GM18520 (cell line): ENCODE measurements around the gene NME7.
"Not testable (repeated sequence)": the region's sequence is repeated elsewhere in the genome, so short reads cannot be mapped to it uniquely, and the experiment has no call there.

Experiments used
- ATAC-seq: cut with Tn5 transposase; IDR thresholded peaks from one replicate; pipeline ENCODE4 v1.9.1; 2021; ENCODE audit not compliant: unreplicated experiment

NME7 gene

DNA sequence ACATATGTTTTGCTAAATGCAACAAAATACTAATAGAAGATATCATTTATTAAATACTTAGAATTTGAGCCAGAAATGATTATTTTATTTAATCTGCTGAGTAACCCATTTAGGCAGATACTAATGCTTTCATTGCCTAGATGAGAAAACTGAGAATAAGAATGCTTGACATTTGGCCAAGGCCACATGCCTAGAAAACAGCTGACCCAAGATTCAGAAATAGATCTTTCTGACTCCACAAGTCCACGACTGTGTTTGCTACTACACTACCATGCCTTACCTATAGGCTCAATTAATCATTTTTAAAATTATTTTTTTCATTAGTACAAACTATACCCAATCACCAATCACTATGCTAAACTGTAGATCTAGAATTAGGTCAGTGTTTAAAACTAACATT is 131.5 kb downstream of the NME7 start:
- no peak for ATAC-seq

DNA sequence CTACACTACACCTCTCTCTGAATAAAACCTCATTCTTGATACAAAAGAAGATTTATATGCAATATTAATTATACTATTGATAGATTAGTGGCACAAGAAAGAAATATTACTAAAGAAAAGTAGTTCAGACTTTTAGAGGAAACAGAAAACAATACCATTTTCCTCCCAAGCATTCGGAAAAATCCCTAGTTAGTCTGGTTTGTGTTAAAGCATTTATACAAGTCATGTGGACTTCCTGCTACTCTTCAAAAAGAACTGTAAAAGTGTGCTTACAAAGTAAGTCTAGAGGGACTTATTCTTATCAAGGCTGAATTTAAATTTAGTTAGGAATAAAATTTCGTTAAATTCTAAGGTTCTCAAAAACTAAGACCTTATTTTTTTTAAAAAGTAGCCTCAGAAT is 132.0 kb downstream of the NME7 start:
- no peak for ATAC-seq

DNA sequence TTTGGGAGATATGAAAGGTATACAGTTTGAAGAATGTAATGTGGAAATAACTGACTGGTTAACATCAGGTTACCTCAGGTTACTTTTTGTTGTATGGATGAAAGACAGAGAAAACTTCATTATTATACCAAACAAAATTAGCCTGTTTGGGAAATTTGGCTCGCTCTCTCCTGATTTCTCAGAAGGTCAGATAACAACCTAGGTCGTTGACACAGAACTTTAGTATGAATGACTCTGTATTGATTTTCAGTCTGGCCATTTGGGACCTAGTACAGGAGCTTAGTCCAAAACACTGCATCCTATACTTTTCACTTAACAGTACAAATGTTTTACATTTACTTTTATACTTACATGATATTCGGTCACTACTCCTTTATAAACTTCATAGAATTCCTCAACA is 132.8 kb downstream of the NME7 start:
- ATAC-seq = no peak

GRCh38 chr1:169217636-169218035 is 150.0 kb downstream of the NME7 start:
- no peak for ATAC-seq

DNA sequence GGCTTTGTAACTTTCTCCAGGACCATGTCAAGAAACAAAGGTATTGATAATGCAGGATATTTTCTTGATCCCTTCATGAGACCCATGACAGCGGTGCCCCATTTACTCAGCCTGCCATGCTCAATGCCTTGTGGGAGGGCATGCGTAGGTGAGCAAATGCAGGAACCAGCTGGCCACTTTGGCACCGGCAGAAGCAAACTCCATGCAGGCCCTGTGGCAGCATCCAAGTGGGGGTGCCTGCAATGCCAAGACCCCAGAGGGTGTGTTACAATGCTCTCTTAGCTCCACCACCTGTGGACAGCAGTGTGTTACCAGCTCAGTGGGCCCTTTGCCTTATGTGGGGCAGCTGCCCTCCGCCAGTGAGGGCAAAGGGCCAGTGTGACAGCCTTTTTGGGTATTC is 153.0 kb downstream of the NME7 start:
- no peak for ATAC-seq

GRCh38 chr1:169212088-169212487 is 155.5 kb downstream of the NME7 start:
- no peak for ATAC-seq

GRCh38 chr1:169207797-169208520 is 159.6 kb downstream of the NME7 start:
- ATAC-seq = no peak

- ATAC-seq = no peak
Measured at GRCh38 chr1:169204157-169204556, 163.4 kb downstream of the NME7 start.

- ATAC-seq = no peak
Measured at GRCh38 chr1:169202791-169203665, 164.6 kb downstream of the NME7 start.

- ATAC-seq = no peak
Measured at GRCh38 chr1:169201084-169201619, 166.4 kb downstream of the NME7 start.

DNA sequence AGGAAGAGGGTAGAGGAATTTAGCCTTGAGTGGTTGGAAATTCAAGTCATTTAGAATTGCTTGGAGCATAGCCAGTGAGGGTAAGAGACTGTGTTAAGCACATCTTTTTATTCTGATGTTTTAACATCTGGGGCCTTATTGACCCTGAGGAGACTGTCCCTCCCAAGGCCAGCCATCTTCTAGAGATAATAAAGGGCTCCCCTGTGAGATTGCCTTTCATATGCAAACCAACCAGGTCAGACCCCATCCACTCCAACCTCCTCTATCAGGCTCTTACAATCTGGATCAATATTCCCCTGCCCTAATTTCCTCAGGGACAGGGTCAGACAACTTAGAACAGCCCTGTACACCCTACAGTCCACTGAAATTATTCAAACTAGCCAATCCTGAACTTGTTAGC is 167.3 kb downstream of the NME7 start:
- no peak for ATAC-seq

DNA sequence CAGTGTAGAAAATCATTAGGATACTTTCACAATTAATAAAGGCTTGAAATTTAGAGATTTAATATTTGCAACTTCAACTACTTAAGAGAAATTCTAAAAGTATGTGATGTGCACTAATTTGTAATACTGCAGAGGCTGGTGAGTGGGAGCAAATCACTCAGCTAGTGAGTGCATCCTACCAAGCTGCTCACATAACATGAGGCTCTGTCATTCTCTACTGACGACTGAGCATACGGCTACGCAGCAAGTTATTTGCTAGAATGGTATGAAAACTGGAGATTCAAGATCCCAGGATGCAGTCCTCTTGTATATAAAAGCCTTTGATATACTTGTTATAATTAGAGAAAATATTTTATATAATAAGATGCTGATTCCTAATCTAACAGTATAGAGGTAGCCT is 171.0 kb downstream of the NME7 start:
- ATAC-seq = no peak

- ATAC-seq = no peak
Measured at GRCh38 chr1:169196161-169196560, 171.4 kb downstream of the NME7 start.

GRCh38 chr1:169193191-169193850 is 174.3 kb downstream of the NME7 start:
- ATAC-seq = no peak

- no peak for ATAC-seq
Measured at GRCh38 chr1:169186106-169186505, 181.5 kb downstream of the NME7 start.

DNA sequence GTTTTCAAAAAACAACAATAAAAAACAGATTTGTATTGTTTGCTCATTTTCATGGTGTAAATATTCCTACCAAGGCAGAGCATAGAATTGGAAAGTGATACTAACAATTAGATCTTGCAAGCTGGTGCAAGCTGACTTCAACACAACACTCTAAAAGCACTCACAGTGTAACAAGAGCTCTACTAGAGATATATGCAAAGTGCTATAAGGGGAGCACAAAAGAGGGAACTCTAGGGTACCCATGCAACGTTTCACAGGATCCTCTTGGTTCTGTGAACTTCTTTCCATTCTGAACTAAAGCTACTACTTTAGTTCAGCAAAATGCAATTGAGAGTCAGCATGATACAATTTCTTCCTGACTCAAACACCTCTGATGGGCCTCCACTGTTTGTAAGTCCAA is 182.8 kb downstream of the NME7 start:
- ATAC-seq = no peak

- no peak for ATAC-seq
Measured at GRCh38 chr1:169180174-169180573, 187.4 kb downstream of the NME7 start.

GRCh38 chr1:169179431-169179830 is 188.2 kb downstream of the NME7 start:
- ATAC-seq = not testable (repeated sequence)

- ATAC-seq = no peak
Measured at GRCh38 chr1:169175461-169175860, 192.1 kb downstream of the NME7 start.

GRCh38 chr1:169163059-169163458 is 204.5 kb downstream of the NME7 start:
- ATAC-seq = peak; percentile 49

DNA sequence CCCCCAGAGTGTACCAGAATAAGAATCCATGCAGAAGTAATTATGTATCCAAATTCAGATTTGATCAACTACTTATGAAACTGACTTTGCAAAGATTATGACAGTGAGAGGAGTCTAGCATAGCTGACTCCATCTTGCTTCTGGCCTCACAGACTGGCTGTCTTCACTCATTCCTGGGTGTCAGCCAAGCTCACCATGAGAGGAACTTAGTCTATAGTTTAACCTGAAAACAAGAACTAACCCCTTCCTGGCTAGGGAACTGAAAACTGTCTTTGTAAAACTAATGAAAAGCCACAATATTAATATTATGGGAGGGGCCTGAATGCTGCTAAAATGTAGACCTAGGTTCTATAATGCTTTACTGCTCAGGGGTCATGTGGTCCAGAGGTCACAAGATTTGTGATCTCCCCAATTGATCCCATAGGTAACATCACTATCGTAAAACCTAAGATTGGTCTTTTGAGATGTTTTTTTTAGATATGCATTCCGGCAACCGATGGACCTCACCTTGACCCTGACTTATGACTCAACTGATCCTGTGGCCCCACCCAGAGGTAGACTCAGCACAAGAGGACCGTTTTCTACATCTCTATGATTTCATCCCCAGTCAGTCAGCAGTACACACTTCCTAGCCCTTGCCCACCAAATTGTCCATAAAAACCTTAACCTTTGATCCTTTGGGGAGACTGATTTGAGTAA is 206.0 kb downstream of the NME7 start:
- peak; percentile 40 for ATAC-seq
